Transverse colon (tissue), 3 donors: ENCODE measurements around the gene DMD.

Experiments
- CTCF ChIP-seq, 5 experiments: fragments of 200-600 bp in 3 of 5; fragments of 450-650 bp in 2 of 5; sonication (generic) in 3 of 5; IDR thresholded peaks; 1 replicate in 2 of 5; 2 replicates in 3 of 5; pipeline ENCODE4 v1.5.1; 2016 to 2017; ENCODE audit warnings: antibody characterized with exemption in 5 of 5, inconsistent platforms in 3 of 5, mild to moderate bottlenecking in 2 of 5, moderate library complexity in 1 of 5
- POLR2A ChIP-seq: fragments of 450-650 bp; IDR thresholded peaks from one replicate; pipeline ENCODE4 v1.6.1; 2016; ENCODE audit warnings: antibody characterized with exemption, mild to moderate bottlenecking, moderate library complexity

- no peak for TF ChIP-seq POLR2A
- no peak for TF ChIP-seq CTCF (IDR thresholded peaks at IDR 0.05)
Measured at GRCh38 chrX:31258166-31258565, 1953.2 kb downstream of the DMD start.
